ENCODE measurements around the gene CCNB1IP1. TPM values are rescaled to one million over a fixed set of nuclear protein-coding genes. Genes with fewer than 3 reads are reported as not detected.
A peak's percentile ranks its signal among the peaks of the same experiment; 100 is the strongest.

The CCNB1IP1 gene
- polyA plus RNA-seq, 3 donors: 3.5 to 8.6 (median 5.4) TPM

GRCh38 chr14:20327005-20327869 lies 5.8 kb downstream of the CCNB1IP1 start:
- Histone ChIP-seq H3K4me2 (replicated peaks; ENCODE audit: extremely low read depth, low read length, poor library complexity, severe bottlenecking) (peak overlapping the region; percentile 10), H3K27ac (ENCODE audit: low read depth in 1 of 2, low read length in 2 of 2) (no peak overlapping the region), H3K79me2 (ENCODE audit: insufficient read depth, low read length) (peaks cover 23% of the 10 kb centered on the region), H3K9me3 (replicated peaks in 1 of 2; ENCODE audit: control insufficient read depth in 1 of 2, insufficient read depth in 1 of 2, low read length in 2 of 2) (no peaks in the 10 kb centered on the region), H3K4me1 (ENCODE audit: control insufficient read depth in 1 of 2, insufficient read depth in 2 of 2, low read length in 2 of 2) (peaks cover 0 to under 1% of the 10 kb centered on the region in 2 donors), H4K20me1 (ENCODE audit: insufficient read depth, low read length) (no peaks in the 10 kb centered on the region), H3K9ac (ENCODE audit: insufficient read depth, low read length, poor library complexity, severe bottlenecking) (no peak overlapping the region), H3K27me3 (ENCODE audit: control insufficient read depth in 2 of 2, insufficient read depth in 2 of 2, low read length in 2 of 2) (no peaks in the 10 kb centered on the region), H2AFZ (ENCODE audit: insufficient read depth, low read depth, low read length, poor library complexity, severe bottlenecking) (no peak overlapping the region), H3K4me3 (replicated peaks in 1 of 3; ENCODE audit: low read depth in 2 of 3, low read length in 3 of 3) (no peak overlapping the region), H3K36me3 (replicated peaks in 1 of 2; ENCODE audit: control insufficient read depth in 1 of 2, insufficient read depth in 2 of 2, low read length in 2 of 2) (peaks cover 14 to 39% of the 10 kb centered on the region in 2 donors)
- Mint-ChIP-seq H3K27me3 (ENCODE audit: low read depth in 3 of 3) (no peaks in the 10 kb centered on the region), H3K36me3 (peaks cover 16 to 26% of the 10 kb centered on the region in 2 donors), H3K9me3 (no peaks in the 10 kb centered on the region), H3K27ac (peak overlapping the region in 1 of 7 donors; percentile 13), H3K4me3 (no peak overlapping the region), H3K4me1 (peaks cover 15% of the 10 kb centered on the region)
- intact Hi-C loops (cut with micrococcal nuclease): loop anchor here (2.0 to 5.0 kb wide), 3 partner anchors 282 to 360 kb away; partner anchors contain the start of gene ANG (in 1 of the 2)
- peak; percentile 50 to 79 (median 61) for DNase-seq
- WGBS (ENCODE audit: insufficient coverage): no CpG with 5 or more reads among the region's 8 CpGs
- TF ChIP-seq, protein P1, sequence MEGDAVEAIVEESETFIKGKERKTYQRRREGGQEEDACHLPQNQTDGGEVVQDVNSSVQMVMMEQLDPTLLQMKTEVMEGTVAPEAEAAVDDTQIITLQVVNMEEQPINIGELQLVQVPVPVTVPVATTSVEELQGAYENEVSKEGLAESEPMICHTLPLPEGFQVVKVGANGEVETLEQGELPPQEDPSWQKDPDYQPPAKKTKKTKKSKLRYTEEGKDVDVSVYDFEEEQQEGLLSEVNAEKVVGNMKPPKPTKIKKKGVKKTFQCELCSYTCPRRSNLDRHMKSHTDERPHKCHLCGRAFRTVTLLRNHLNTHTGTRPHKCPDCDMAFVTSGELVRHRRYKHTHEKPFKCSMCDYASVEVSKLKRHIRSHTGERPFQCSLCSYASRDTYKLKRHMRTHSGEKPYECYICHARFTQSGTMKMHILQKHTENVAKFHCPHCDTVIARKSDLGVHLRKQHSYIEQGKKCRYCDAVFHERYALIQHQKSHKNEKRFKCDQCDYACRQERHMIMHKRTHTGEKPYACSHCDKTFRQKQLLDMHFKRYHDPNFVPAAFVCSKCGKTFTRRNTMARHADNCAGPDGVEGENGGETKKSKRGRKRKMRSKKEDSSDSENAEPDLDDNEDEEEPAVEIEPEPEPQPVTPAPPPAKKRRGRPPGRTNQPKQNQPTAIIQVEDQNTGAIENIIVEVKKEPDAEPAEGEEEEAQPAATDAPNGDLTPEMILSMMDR (IDR thresholded peaks at IDR 0.05): peak; percentile 81

DNA sequence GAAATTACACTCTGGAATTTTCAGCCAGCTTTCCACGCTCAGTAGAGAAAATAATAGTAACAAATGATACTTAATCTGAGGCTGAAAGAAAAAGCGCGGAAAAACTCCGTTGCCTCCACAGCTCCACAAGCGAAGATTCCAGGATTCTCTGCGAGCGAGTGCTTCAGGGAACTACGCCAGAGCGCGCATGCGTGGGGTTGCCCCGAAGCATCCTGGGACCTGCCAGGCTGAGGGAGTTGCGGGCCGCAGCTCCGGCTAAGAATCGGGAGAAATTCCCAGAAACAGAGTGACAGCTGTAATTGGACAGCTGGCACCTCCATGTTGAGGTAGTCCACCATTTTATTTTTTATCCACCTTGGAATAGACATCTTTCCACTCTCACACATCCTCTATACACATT lies 15.4 kb downstream of the CCNB1IP1 start:
- Histone ChIP-seq H3K4me2 (replicated peaks; ENCODE audit: extremely low read depth, low read length, poor library complexity, severe bottlenecking) (no peak overlapping the region), H3K9ac (ENCODE audit: insufficient read depth, low read length, poor library complexity, severe bottlenecking) (no peak overlapping the region), H2AFZ (ENCODE audit: insufficient read depth, low read depth, low read length, poor library complexity, severe bottlenecking) (no peak overlapping the region), H3K27ac (ENCODE audit: low read depth in 1 of 2, low read length in 2 of 2) (no peak overlapping the region), H3K27me3 (ENCODE audit: control insufficient read depth in 2 of 2, insufficient read depth in 2 of 2, low read length in 2 of 2) (no peaks in the 10 kb centered on the region), H4K20me1 (ENCODE audit: insufficient read depth, low read length) (no peaks in the 10 kb centered on the region), H3K4me1 (ENCODE audit: control insufficient read depth in 1 of 2, insufficient read depth in 2 of 2, low read length in 2 of 2) (no peaks in the 10 kb centered on the region), H3K79me2 (ENCODE audit: insufficient read depth, low read length) (no peaks in the 10 kb centered on the region), H3K9me3 (replicated peaks in 1 of 2; ENCODE audit: control insufficient read depth in 1 of 2, insufficient read depth in 1 of 2, low read length in 2 of 2) (no peaks in the 10 kb centered on the region), H3K36me3 (replicated peaks in 1 of 2; ENCODE audit: control insufficient read depth in 1 of 2, insufficient read depth in 2 of 2, low read length in 2 of 2) (peaks cover 43 to 55% of the 10 kb centered on the region in 2 donors), H3K4me3 (replicated peaks in 1 of 3; ENCODE audit: low read depth in 2 of 3, low read length in 3 of 3) (no peak overlapping the region)
- Mint-ChIP-seq H3K4me3 (no peak overlapping the region), H3K36me3 (peaks cover 41 to 77% of the 10 kb centered on the region in 2 donors), H3K27me3 (ENCODE audit: low read depth in 3 of 3) (no peaks in the 10 kb centered on the region), H3K4me1 (no peaks in the 10 kb centered on the region), H3K9me3 (no peaks in the 10 kb centered on the region), H3K27ac (peak overlapping the region in 1 of 7 donors; percentile 62)
- intact Hi-C loops (cut with micrococcal nuclease): no loop called here
- WGBS (ENCODE audit: insufficient coverage): 99% methylated on average over 15 of the region's 16 CpGs
- TF ChIP-seq, protein P1 (IDR thresholded peaks at IDR 0.05): no peak
- DNase-seq: no peak
